GM12878 (cell line): Measurements from ENCODE around the gene PTPRC. TPM values are rescaled to one million over a fixed set of nuclear protein-coding genes. Genes with fewer than 3 reads are reported as not detected.

Source experiments
- ATAC-seq: fragments of 200-7000 bp; cut with Tn5 transposase; 3 replicates; pipeline ENCODE4 v1.9.1; 2020; ENCODE audit warnings: mild to moderate bottlenecking, moderate library complexity
- BruUV-seq: library from RNA; stranded (reverse); fragments of 400-500 nt; replicated peaks from 2 replicates; lab custom pipeline; 2021; lab: Mats Ljungman, UMichigan
- CTCF ChIA-PET: fragments of 300-600 bp; sonication (Branson Sonifier 250); formaldehyde crosslinking; extraction: SDS; loops from one replicate; lab custom pipeline; 2021; ENCODE audit warnings: inconsistent platforms; lab: Yijun Ruan, JAX
- POLR2A ChIA-PET: fragments of 350-600 bp; formaldehyde crosslinking; extraction: SDS; loops from one replicate; lab custom pipeline; 2021; ENCODE audit warnings: inconsistent platforms; lab: Charles Lee
- RAD21 ChIA-PET: fragments of 300-600 bp; sonication (Branson Sonifier 250); formaldehyde crosslinking; loops from one replicate; lab custom pipeline; 2023; ENCODE audit warnings: antibody characterized with exemption; ENCODE audit not compliant: unreplicated experiment; lab: Charles Lee
- SMC1A ChIA-PET: fragments of 300-600 bp; sonication (Branson Sonifier 250); formaldehyde crosslinking; loops from one replicate; lab custom pipeline; 2023; ENCODE audit not compliant: unreplicated experiment, uncharacterized antibody; lab: Charles Lee
- DNase-seq: peaks from one replicate; pipeline ENCODE4 v3.0.0-alpha.2; 2011; ENCODE audit warnings: low read depth, low spot score
- FAIRE-seq: peaks from 3 replicates; lab custom pipeline; 2011; peaks lifted over from hg19 to GRCh38; lab: Jason Lieb, UNC
- H2AFZ ChIP-seq: 2 replicates; pipeline ENCODE4 v1.6.0; 2011; ENCODE audit warnings: low read depth, low read length, control low read depth; ENCODE audit not compliant: control insufficient read depth
- H3K27ac ChIP-seq: 2 replicates; pipeline ENCODE4 v1.5.1; 2011; ENCODE audit warnings: control low read depth; ENCODE audit not compliant: control insufficient read depth, insufficient read depth
- H3K27me3 ChIP-seq, 2 experiments: replicated peaks in 1 of 2; 2 replicates each; pipeline versions ENCODE4 v1.6.0 to v1.6.1; 2011; ENCODE audit warnings: low read length in 1 of 2; ENCODE audit not compliant: control insufficient read depth in 2 of 2, insufficient read depth in 2 of 2
- H3K36me3 ChIP-seq, 2 experiments: 2 replicates each; pipeline ENCODE4 v1.5.1; 2011; ENCODE audit warnings: low read length in 1 of 2; ENCODE audit not compliant: control insufficient read depth in 2 of 2, insufficient read depth in 2 of 2
- H3K4me1 ChIP-seq: 2 replicates; pipeline ENCODE4 v1.6.1; 2011; ENCODE audit warnings: mild to moderate bottlenecking, low read length, moderate library complexity, mixed read lengths; ENCODE audit not compliant: control insufficient read depth, insufficient read depth
- H3K4me2 ChIP-seq: 2 replicates; pipeline ENCODE4 v1.6.0; 2011; ENCODE audit warnings: control low read depth; ENCODE audit not compliant: control insufficient read depth, insufficient read depth
- H3K4me3 ChIP-seq: fragments of 200-600 bp; sonication (generic); 2 replicates; pipeline ENCODE4 v1.5.1; 2016
- H3K79me2 ChIP-seq: 2 replicates; pipeline ENCODE4 v1.6.0; 2011; ENCODE audit warnings: low read length; ENCODE audit not compliant: control insufficient read depth, insufficient read depth
- H3K9ac ChIP-seq: 2 replicates; pipeline ENCODE4 v1.8.0; 2011; ENCODE audit warnings: low read length, control low read depth, mixed read lengths; ENCODE audit not compliant: control insufficient read depth, insufficient read depth
- H3K9me3 ChIP-seq: replicated peaks from 3 replicates; pipeline ENCODE4 v1.5.1; 2011; ENCODE audit warnings: mild to moderate bottlenecking, low read length; ENCODE audit not compliant: control insufficient read depth, insufficient read depth
- H4K20me1 ChIP-seq: 2 replicates; pipeline ENCODE4 v1.6.0; 2011; ENCODE audit not compliant: control insufficient read depth, insufficient read depth
- CEBPB ChIP-seq, 2 experiments: fragments of 150-350 bp in 1 of 2; IDR thresholded peaks; 2 replicates each; pipeline ENCODE4 v1.6.1; 2012 to 2014; ENCODE audit warnings: low read depth in 2 of 2, low read length in 2 of 2, borderline replicate concordance in 1 of 2, inconsistent platforms in 1 of 2
- CHD2 ChIP-seq: IDR thresholded peaks from 2 replicates; pipeline ENCODE4 v1.6.1; 2011; ENCODE audit warnings: low read depth, low read length, improper control_type of control experiment, borderline replicate concordance
- CREM ChIP-seq: IDR thresholded peaks from 2 replicates; pipeline ENCODE4 v1.6.1; 2014; ENCODE audit warnings: antibody characterized with exemption, low read depth
- E2F8 ChIP-seq: fragments of 450-650 bp; IDR thresholded peaks from 2 replicates; pipeline ENCODE4 v1.6.1; 2018; ENCODE audit warnings: mild to moderate bottlenecking, low read depth, moderate library complexity; ENCODE audit not compliant: partially characterized antibody
- MAX ChIP-seq: IDR thresholded peaks from 2 replicates; pipeline ENCODE4 v1.6.1; 2012; ENCODE audit warnings: low read depth, low read length, improper control_type of control experiment
- MEF2B ChIP-seq: fragments of 450-650 bp; IDR thresholded peaks from 2 replicates; pipeline ENCODE4 v1.6.1; 2018; ENCODE audit warnings: mild to moderate bottlenecking, moderate library complexity; ENCODE audit not compliant: partially characterized antibody, poor library complexity, severe bottlenecking
- MXI1 ChIP-seq: fragments of 150-350 bp; IDR thresholded peaks from 2 replicates; pipeline ENCODE4 v1.6.1; 2011; ENCODE audit warnings: low read depth, mild to moderate bottlenecking, inconsistent platforms, low read length, improper control_type of control experiment
- NR2F1 ChIP-seq: fragments of 450-650 bp; conservative IDR thresholded peaks from 2 replicates; pipeline ENCODE4 v1.6.1; 2017; ENCODE audit warnings: mild to moderate bottlenecking
- PAX5 ChIP-seq: IDR thresholded peaks from 2 replicates; pipeline ENCODE4 v1.6.1; 2011; ENCODE audit warnings: low read depth, low read length, borderline replicate concordance
- POLR2AphosphoS2 ChIP-seq: IDR thresholded peaks from 2 replicates; pipeline ENCODE4 v1.6.1; 2011; ENCODE audit warnings: low read depth, mild to moderate bottlenecking, low read length, improper control_type of control experiment, moderate library complexity
- SKIL ChIP-seq: fragments of 450-650 bp; IDR thresholded peaks from 2 replicates; pipeline ENCODE4 v1.6.1; 2017; ENCODE audit warnings: mild to moderate bottlenecking, low read depth, inconsistent platforms; ENCODE audit not compliant: poor library complexity, severe bottlenecking
- TAF1 ChIP-seq: IDR thresholded peaks from 2 replicates; pipeline ENCODE4 v1.6.1; 2011; ENCODE audit warnings: mild to moderate bottlenecking, low read depth, low read length, borderline replicate concordance
- WRNIP1 ChIP-seq: IDR thresholded peaks from 2 replicates; pipeline ENCODE4 v1.6.1; 2011; ENCODE audit warnings: low read depth, low read length, improper control_type of control experiment, borderline replicate concordance
- ZBED1 ChIP-seq: IDR thresholded peaks from 2 replicates; pipeline ENCODE4 v1.6.1; 2016; ENCODE audit warnings: borderline replicate concordance
- ZZZ3 ChIP-seq: IDR thresholded peaks from 2 replicates; pipeline ENCODE4 v1.6.1; 2011; ENCODE audit warnings: low read depth; ENCODE audit not compliant: control insufficient read depth, insufficient read length
- in situ Hi-C: fragments of 300-500 bp; cut with MboI; formaldehyde crosslinking; loops from 9 replicates; pipeline ENCODE4 v1.14.3; 2018; ENCODE audit warnings: mixed read lengths
- intact Hi-C: fragments of 100-400 bp; cut with micrococcal nuclease; formaldehyde crosslinking; loops from one replicate; pipeline ENCODE4 v1.14.2; 2022; ENCODE audit not compliant: unreplicated experiment
- polyA plus RNA-seq, 11 experiments: library from polyadenylated mRNA; depleted of rRNA in 4 of 11; unstranded in 6 of 11; stranded (reverse) in 5 of 11; fragments of >200 nt; fragmentation: Nextera tagmentation in 4 of 11; fragmentation: Illumina TruSeq in 1 of 11; extraction: Ambion mirVana in 4 of 11; extraction: Trizol in 1 of 11; gene quantifications; 1 replicate in 1 of 11; 2 replicates in 10 of 11; pipeline versions ENCODE4 v1.2.1 to v1.2.3, GENCODE V29; 2011 to 2016; ENCODE audit warnings: inconsistent platforms in 2 of 11, missing spikeins in 2 of 11, low read depth in 1 of 11
- total RNA-seq, 4 experiments: library from RNA; depleted of rRNA in 3 of 4; stranded (reverse); fragments of >200 nt in 3 of 4; fragmentation: Illumina TruSeq in 1 of 4; extraction: Trizol in 1 of 4; gene quantifications; 2 replicates each; pipeline versions ENCODE4 v1.2.1 to v1.2.3, GENCODE V29; 2013 to 2021

PTPRC gene
- total and polyA plus RNA-seq, 10 of the 15 experiments (the other 5 are each of a cell fraction or from before 2014, with no cell fraction given): 72.9 to 221 (median 118) TPM

- TF ChIP-seq MEF2B (no peak), CHD2 (no peak)
Observed at GRCh38 chr1:198647055-198647454, 8.2 kb downstream of the PTPRC start (continued).

GRCh38 chr1:198648592-198648991, 9.8 kb downstream of the PTPRC start:
- Histone ChIP-seq H2AFZ (no peak overlapping the region), H3K9ac (no peak overlapping the region), H3K79me2 (peaks cover 64% of the 10 kb centered on the region), H3K36me3 (peaks cover 0 to 3% of the 10 kb centered on the region in 2 experiments; a peak in 1 of 4 replicates), H3K4me2 (no peak overlapping the region), H3K27ac (no peak overlapping the region), H3K4me3 (no peak overlapping the region), H4K20me1 (no peaks in the 10 kb centered on the region), H3K4me1 (peaks cover 19% of the 10 kb centered on the region), H3K27me3 (no peaks in the 10 kb centered on the region), H3K9me3 (peaks cover 1% of the 10 kb centered on the region; the same call in 2 of the 3 replicates)
- ChIA-PET CTCF (interaction anchor here (0.7 to 1.1 kb wide), 2 partner anchors 9 to 274 kb away, joined by 3 read pairs; partner anchors contain the start of gene PTPRC), SMC1A (interaction anchor here (0.7 to 8.4 kb wide), 11 partner anchors 8 to 47 kb away, joined by 3 to 72 read pairs (median 4); partner anchors contain the start of gene PTPRC), POLR2A (interaction anchor here (0.9 to 3.2 kb wide), 4 partner anchors 8 to 49 kb away, joined by 4 to 17 read pairs (median 8); no protein-coding TSS in a partner anchor), RAD21 (interaction anchor here (0.7 to 3.1 kb wide), 8 partner anchors 8 to 50 kb away, joined by 3 to 21 read pairs (median 4); no protein-coding TSS in a partner anchor)
- no peak for FAIRE-seq
- no peak for ATAC-seq
- BruUV-seq: no TSS peak
- intact Hi-C loops: loop anchor here (5.0 kb wide), 1 partner anchor 91 kb away; no protein-coding TSS in a partner anchor
- in situ Hi-C loops: no loop called here
- TF ChIP-seq POLR2AphosphoS2 (no peak), CREM (no peak), SKIL (no peak), E2F8 (no peak), WRNIP1 (no peak), ZZZ3 (no peak), MAX (no peak), PAX5 (no peak), TAF1 (no peak), ZBED1 (no peak), NR2F1 (no peak), CEBPB (IDR thresholded peaks at IDR 0.05; ENCODE audit: borderline replicate concordance in 1 of 2, low read depth in 2 of 2, low read length in 2 of 2) (no peak), MXI1 (no peak)
- no peak for DNase-seq
